Kidney epithelial cell (primary cell): Measurements from ENCODE around the gene KRTAP12-4. TPM values are rescaled to one million over a fixed set of nuclear protein-coding genes. Genes with fewer than 3 reads are reported as not detected.
"Not testable (repeated sequence)": the region's sequence is repeated elsewhere in the genome, so short reads cannot be mapped to it uniquely, and the experiment has no call there.

Experiments
- DNase-seq: peaks from one replicate; pipeline ENCODE4 v3.0.0-alpha.2; 2010; ENCODE audit warnings: low read depth
- H3K27me3 ChIP-seq: 2 replicates; pipeline ENCODE4 v1.6.0; 2011; ENCODE audit warnings: low read length; ENCODE audit not compliant: control insufficient read depth, insufficient read depth
- H3K36me3 ChIP-seq: 2 replicates; pipeline ENCODE4 v1.5.1; 2011; ENCODE audit warnings: low read length; ENCODE audit not compliant: control insufficient read depth, insufficient read depth
- H3K4me3 ChIP-seq: 2 replicates; pipeline ENCODE4 v1.5.1; 2011; ENCODE audit warnings: low read depth, mild to moderate bottlenecking, control low read depth, low read length
- CTCF ChIP-seq: IDR thresholded peaks from 2 replicates; pipeline ENCODE4 v1.5.1; 2011; ENCODE audit warnings: mild to moderate bottlenecking, moderate library complexity, low read length, control low read depth, inconsistent platforms; ENCODE audit not compliant: insufficient read depth, poor library complexity, severe bottlenecking
- total RNA-seq: library from RNA; depleted of rRNA; stranded (reverse); fragments of >200 nt; gene quantifications from 2 replicates; pipeline ENCODE4 v1.2.3, GENCODE V29; 2015

Gene KRTAP12-4
- total RNA-seq, 1 donor from 2014 or later: not detected

GRCh38 chr21:44701023-44701400 lies 46.6 kb upstream of the KRTAP12-4 start:
- H3K36me3 ChIP-seq: no peaks in the 10 kb centered on the region
- H3K4me3 ChIP-seq: no peak overlapping the region
- H3K27me3 ChIP-seq: peaks cover 64% of the 10 kb centered on the region
- no peak for TF ChIP-seq CTCF
- DNase-seq: no peak

- TF ChIP-seq CTCF: no peak
Observed at GRCh38 chr21:44700101-44701022, 45.9 kb upstream of the KRTAP12-4 start.

GRCh38 chr21:44699502-44700001 lies 45.1 kb upstream of the KRTAP12-4 start:
- Histone ChIP-seq H3K36me3 (no peaks in the 10 kb centered on the region), H3K4me3 (no peak overlapping the region), H3K27me3 (peaks cover 58% of the 10 kb centered on the region)
- TF ChIP-seq CTCF: no peak
- no peak for DNase-seq

More at GRCh38 chr21:44700101-44701022, 45.9 kb upstream of the KRTAP12-4 start:
- Histone ChIP-seq H3K27me3 (peaks cover 62% of the 10 kb centered on the region), H3K4me3 (no peak overlapping the region), H3K36me3 (no peaks in the 10 kb centered on the region)
- DNase-seq: no peak

- DNase-seq: no peak
- TF ChIP-seq CTCF: no peak
- Histone ChIP-seq H3K4me3 (no peak overlapping the region), H3K27me3 (peaks cover 46% of the 10 kb centered on the region), H3K36me3 (no peaks in the 10 kb centered on the region)
Observed at GRCh38 chr21:44697811-44698734, 43.6 kb upstream of the KRTAP12-4 start.

GRCh38 chr21:44697172-44697810 lies 42.8 kb upstream of the KRTAP12-4 start, which contains the start of gene KRTAP10-12:
Gene KRTAP10-12 (plus strand): TSS chr21:44697172. CDS start chr21:44697202, 30 bp downstream.
- not testable (repeated sequence) for DNase-seq, H3K36me3 ChIP-seq, H3K4me3 ChIP-seq
- peaks cover 39% of the 10 kb centered on the region for H3K27me3 ChIP-seq
